Kidney epithelial cell (primary cell): ENCODE data around the gene HUWE1. TPM values are rescaled to one million over a fixed set of nuclear protein-coding genes. Genes with fewer than 3 reads are reported as not detected.

Experiments
- DNase-seq: peaks from one replicate; pipeline ENCODE4 v3.0.0-alpha.2; 2010; ENCODE audit warnings: low read depth
- H3K27me3 ChIP-seq: 2 replicates; pipeline ENCODE4 v1.6.0; 2011; ENCODE audit warnings: low read length; ENCODE audit not compliant: control insufficient read depth, insufficient read depth
- H3K36me3 ChIP-seq: 2 replicates; pipeline ENCODE4 v1.5.1; 2011; ENCODE audit warnings: low read length; ENCODE audit not compliant: control insufficient read depth, insufficient read depth
- H3K4me3 ChIP-seq: 2 replicates; pipeline ENCODE4 v1.5.1; 2011; ENCODE audit warnings: low read depth, mild to moderate bottlenecking, control low read depth, low read length
- total RNA-seq: library from RNA; depleted of rRNA; stranded (reverse); fragments of >200 nt; gene quantifications from 2 replicates; pipeline ENCODE4 v1.2.3, GENCODE V29; 2015
- TF ChIP-seq, protein P1 (sequence below): IDR thresholded peaks from 2 replicates; pipeline ENCODE4 v1.5.1; 2011; ENCODE audit warnings: mild to moderate bottlenecking, moderate library complexity, low read length, control low read depth, inconsistent platforms; ENCODE audit not compliant: insufficient read depth, poor library complexity, severe bottlenecking

The HUWE1 gene
- total RNA-seq, 1 donor from 2014 or later = 121 TPM

DNA sequence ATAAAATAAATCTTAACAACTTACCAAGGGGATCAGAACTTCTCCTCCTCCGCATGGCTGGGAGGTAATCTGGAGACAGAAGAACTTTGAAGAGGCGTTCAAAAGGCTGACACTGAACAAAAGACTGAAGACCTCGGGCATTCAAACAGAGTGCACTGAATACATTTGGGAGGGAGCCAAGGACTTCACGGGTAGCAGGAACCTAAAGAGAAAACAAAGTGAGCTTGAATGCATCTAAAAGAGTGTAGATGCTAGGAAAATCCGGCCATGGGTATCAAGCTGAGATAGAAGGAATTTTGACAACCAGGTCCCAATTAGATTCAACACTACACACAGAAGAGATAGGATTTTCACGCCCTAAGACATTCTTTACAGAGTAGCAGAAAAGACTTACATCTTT is 69.6 kb downstream of the HUWE1 start:
- no peaks in the 10 kb centered on the region for H3K27me3 ChIP-seq
- TF ChIP-seq, protein P1, sequence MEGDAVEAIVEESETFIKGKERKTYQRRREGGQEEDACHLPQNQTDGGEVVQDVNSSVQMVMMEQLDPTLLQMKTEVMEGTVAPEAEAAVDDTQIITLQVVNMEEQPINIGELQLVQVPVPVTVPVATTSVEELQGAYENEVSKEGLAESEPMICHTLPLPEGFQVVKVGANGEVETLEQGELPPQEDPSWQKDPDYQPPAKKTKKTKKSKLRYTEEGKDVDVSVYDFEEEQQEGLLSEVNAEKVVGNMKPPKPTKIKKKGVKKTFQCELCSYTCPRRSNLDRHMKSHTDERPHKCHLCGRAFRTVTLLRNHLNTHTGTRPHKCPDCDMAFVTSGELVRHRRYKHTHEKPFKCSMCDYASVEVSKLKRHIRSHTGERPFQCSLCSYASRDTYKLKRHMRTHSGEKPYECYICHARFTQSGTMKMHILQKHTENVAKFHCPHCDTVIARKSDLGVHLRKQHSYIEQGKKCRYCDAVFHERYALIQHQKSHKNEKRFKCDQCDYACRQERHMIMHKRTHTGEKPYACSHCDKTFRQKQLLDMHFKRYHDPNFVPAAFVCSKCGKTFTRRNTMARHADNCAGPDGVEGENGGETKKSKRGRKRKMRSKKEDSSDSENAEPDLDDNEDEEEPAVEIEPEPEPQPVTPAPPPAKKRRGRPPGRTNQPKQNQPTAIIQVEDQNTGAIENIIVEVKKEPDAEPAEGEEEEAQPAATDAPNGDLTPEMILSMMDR = no peak
- DNase-seq = no peak
- no peak overlapping the region for H3K4me3 ChIP-seq
- H3K36me3 ChIP-seq = no peaks in the 10 kb centered on the region

DNA sequence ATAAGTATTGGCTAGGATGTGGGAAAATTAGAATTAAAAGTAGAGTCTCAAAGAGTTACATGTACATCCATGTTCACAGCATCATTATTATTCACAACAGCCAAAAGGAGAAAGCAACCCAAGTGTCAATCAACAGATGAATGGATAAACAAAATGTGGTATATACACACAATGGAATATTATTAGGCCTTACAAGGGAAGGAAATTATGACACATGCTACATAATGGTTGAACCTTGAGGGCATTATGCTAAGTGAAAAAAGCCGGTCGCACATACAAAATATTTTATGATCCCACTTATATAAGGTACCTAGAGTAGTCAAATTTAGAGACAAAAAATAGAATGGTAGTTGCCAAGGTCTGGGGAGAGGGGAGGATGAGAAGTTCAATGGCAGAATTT is 80.1 kb downstream of the HUWE1 start:
- no peak for DNase-seq

GRCh38 chrX:53605004-53605403 is 81.5 kb downstream of the HUWE1 start:
- H3K36me3 ChIP-seq = no peaks in the 10 kb centered on the region
- no peaks in the 10 kb centered on the region for H3K27me3 ChIP-seq
- no peak overlapping the region for H3K4me3 ChIP-seq
- no peak for DNase-seq
- TF ChIP-seq, protein P1 = no peak

More for the DNA sequence above, 80.1 kb downstream of the HUWE1 start:
- no peak overlapping the region for H3K4me3 ChIP-seq
- TF ChIP-seq, protein P1 = no peak
- no peaks in the 10 kb centered on the region for H3K27me3 ChIP-seq
- no peaks in the 10 kb centered on the region for H3K36me3 ChIP-seq

DNA sequence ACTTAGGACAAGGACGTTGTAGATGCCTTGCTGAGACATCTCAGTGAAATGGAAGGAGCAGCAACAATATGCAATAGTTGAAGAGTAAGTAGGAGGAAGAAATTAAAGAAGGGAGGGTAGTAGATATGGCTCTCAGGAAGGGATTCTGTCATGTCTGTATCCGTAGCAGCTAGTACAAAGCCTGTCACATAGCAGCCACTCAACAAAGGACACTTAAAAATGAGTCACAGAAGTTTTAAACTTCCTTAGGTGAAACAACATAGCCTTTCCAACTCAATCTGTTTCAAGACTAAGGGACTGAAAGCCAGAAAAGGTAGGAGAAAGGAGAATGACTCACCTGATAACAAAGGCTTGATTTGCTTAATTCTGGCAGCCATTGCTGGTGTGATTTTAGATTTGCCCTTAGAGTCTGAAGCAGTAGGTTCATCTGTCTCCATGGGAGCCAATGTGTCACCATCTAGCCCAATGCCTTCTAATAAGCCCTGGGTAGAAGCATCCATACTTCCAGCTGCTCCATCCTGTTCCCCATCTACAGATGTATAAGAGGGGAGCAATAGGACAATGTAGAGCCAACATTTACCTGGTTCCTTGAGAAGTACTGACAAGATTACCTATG is 86.6 kb downstream of the HUWE1 start:
- no peak overlapping the region for H3K4me3 ChIP-seq
- H3K36me3 ChIP-seq = no peaks in the 10 kb centered on the region
- no peak for DNase-seq
- TF ChIP-seq, protein P1 = no peak
- no peaks in the 10 kb centered on the region for H3K27me3 ChIP-seq

DNA sequence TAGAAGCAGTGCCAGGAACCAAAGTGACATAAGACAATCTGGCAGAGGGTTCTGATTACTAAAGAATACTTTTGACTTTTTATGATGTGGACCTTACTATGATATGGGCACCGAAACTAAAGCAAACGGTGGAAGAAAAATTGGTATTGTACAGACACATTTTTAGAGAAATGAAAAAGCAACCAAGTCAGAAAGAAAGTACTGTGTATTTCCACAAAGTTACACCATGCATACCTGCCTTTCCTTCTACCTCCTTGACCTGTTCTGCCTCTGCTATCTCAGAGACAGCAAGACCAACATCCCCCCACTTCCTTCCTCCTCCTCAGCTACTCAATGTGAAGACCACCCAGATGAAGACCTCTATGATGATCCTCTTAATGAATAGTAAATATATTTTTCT is 88.3 kb downstream of the HUWE1 start:
- Histone ChIP-seq H3K36me3 (no peaks in the 10 kb centered on the region), H3K4me3 (no peak overlapping the region)
- TF ChIP-seq, protein P1 = no peak

DNA sequence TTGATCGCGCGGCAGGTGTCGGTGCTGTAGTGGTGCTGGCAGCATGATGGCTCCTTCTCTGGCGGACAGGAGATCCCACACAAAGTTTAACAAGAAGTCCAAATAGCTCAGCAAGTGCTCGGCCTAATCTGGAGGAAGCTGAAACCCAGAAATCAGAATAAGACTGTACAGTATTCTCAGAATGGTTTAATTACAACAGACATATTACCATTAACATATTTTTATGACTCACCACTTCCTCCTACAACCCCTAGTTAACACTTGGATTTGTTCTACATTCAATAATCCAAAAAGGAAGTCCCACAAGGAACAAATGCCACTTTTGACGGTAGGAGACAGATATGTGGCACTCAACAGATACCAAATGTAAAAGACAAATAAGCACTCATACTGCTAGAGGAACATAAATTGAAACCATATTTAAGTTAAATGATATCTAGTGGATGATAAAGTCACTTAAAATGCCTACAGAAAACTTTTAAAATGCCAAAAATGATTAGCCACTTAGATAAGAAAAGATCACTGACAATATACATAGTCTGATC is 91.2 kb downstream of the HUWE1 start:
- no peak for DNase-seq
- TF ChIP-seq, protein P1 = no peak
- no peaks in the 10 kb centered on the region for H3K36me3 ChIP-seq
- no peaks in the 10 kb centered on the region for H3K27me3 ChIP-seq
- H3K4me3 ChIP-seq = no peak overlapping the region

More for the DNA sequence above, 88.3 kb downstream of the HUWE1 start:
- no peak for DNase-seq
- no peaks in the 10 kb centered on the region for H3K27me3 ChIP-seq
